Measurements from ENCODE around the gene CCND1.

CCND1 gene

GRCh38 chr11:69654001-69654659 is 13.2 kb downstream of the CCND1 start:
- DNase-seq, result no peak

GRCh38 chr11:69654660-69655478 is 13.9 kb downstream of the CCND1 start:
- DNase-seq, result no peak

GRCh38 chr11:69655479-69656428 is 14.8 kb downstream of the CCND1 start:
- no peak for DNase-seq

GRCh38 chr11:69656536-69657455 is 15.8 kb downstream of the CCND1 start:
- no peak for DNase-seq

GRCh38 chr11:69657456-69657910 is 16.5 kb downstream of the CCND1 start:
- no peak for DNase-seq

- DNase-seq, result no peak
Measured at GRCh38 chr11:69657911-69658625, 17.1 kb downstream of the CCND1 start.

GRCh38 chr11:69658626-69659450 is 17.9 kb downstream of the CCND1 start:
- DNase-seq, result no peak

GRCh38 chr11:69659591-69659990 is 18.6 kb downstream of the CCND1 start:
- DNase-seq, result no peak

GRCh38 chr11:69660001-69660500 is 19.1 kb downstream of the CCND1 start:
- DNase-seq, result no peak

- no peak for DNase-seq
Measured at GRCh38 chr11:69661413-69661715, 20.4 kb downstream of the CCND1 start.

- DNase-seq, result no peak
Measured at GRCh38 chr11:69662021-69662698, 21.2 kb downstream of the CCND1 start.

- no peak for DNase-seq
Measured at GRCh38 chr11:69662806-69663205, 21.9 kb downstream of the CCND1 start.

GRCh38 chr11:69663326-69663725 is 22.4 kb downstream of the CCND1 start:
- DNase-seq, result no peak

GRCh38 chr11:69664103-69664775 is 23.3 kb downstream of the CCND1 start:
- DNase-seq, result no peak

GRCh38 chr11:69664901-69665300 is 23.9 kb downstream of the CCND1 start:
- DNase-seq, result no peak

- no peak for DNase-seq
Measured at GRCh38 chr11:69665669-69666068, 24.7 kb downstream of the CCND1 start.

- DNase-seq, result no peak
Measured at GRCh38 chr11:69666261-69666660, 25.3 kb downstream of the CCND1 start.

GRCh38 chr11:69666752-69667536 is 26.0 kb downstream of the CCND1 start:
- DNase-seq, result no peak

All from NCI-H446 (cell line).